GM23248 (cell line): ENCODE measurements around the gene SPATA9. TPM values are rescaled to one million over a fixed set of nuclear protein-coding genes. Genes with fewer than 3 reads are reported as not detected.
"Not testable (repeated sequence)": the region's sequence is repeated elsewhere in the genome, so short reads cannot be mapped to it uniquely, and the experiment has no call there.

Experiments used
- DNase-seq: peaks from one replicate; pipeline ENCODE4 v3.0.0-alpha.2; 2015
- H2AFZ ChIP-seq: fragments of 200-600 bp; sonication (generic); 2 replicates; pipeline ENCODE4 v1.6.1; 2016; ENCODE audit warnings: antibody characterized with exemption
- H3F3A ChIP-seq: fragments of 200-600 bp; sonication (generic); 2 replicates; pipeline ENCODE4 v1.6.1; 2016; ENCODE audit warnings: mild to moderate bottlenecking, antibody characterized with exemption, mixed run types; ENCODE audit not compliant: insufficient read depth
- H3K27ac ChIP-seq: fragments of 200-600 bp; sonication (generic); 2 replicates; pipeline ENCODE4 v1.5.1; 2016; ENCODE audit warnings: mild to moderate bottlenecking
- H3K27me3 ChIP-seq: fragments of 200-600 bp; sonication (generic); replicated peaks from 2 replicates; pipeline ENCODE4 v1.6.1; 2016; ENCODE audit warnings: mild to moderate bottlenecking; ENCODE audit not compliant: insufficient read depth
- H3K36me3 ChIP-seq: fragments of 200-600 bp; sonication (generic); 2 replicates; pipeline ENCODE4 v1.6.1; 2016; ENCODE audit warnings: low read depth, mild to moderate bottlenecking
- H3K4me1 ChIP-seq: fragments of 200-600 bp; sonication (generic); 2 replicates; pipeline ENCODE4 v1.6.1; 2016; ENCODE audit warnings: mild to moderate bottlenecking; ENCODE audit not compliant: insufficient read depth
- H3K4me2 ChIP-seq: fragments of 200-600 bp; sonication (generic); one replicate; pipeline ENCODE4 v1.6.1; 2016; ENCODE audit warnings: mild to moderate bottlenecking; ENCODE audit not compliant: unreplicated experiment
- H3K4me3 ChIP-seq: fragments of 200-600 bp; sonication (generic); 2 replicates; pipeline ENCODE4 v1.5.1; 2016; ENCODE audit warnings: mild to moderate bottlenecking
- H3K79me2 ChIP-seq: fragments of 200-600 bp; sonication (generic); 2 replicates; pipeline ENCODE4 v1.6.1; 2016; ENCODE audit warnings: mild to moderate bottlenecking; ENCODE audit not compliant: insufficient read depth
- H3K9ac ChIP-seq: fragments of 200-600 bp; sonication (generic); 2 replicates; pipeline ENCODE4 v1.6.1; 2016; ENCODE audit warnings: mild to moderate bottlenecking
- H3K9me2 ChIP-seq: fragments of 200-600 bp; sonication (generic); 2 replicates; pipeline ENCODE4 v1.6.1; 2016; ENCODE audit warnings: mixed run types, mild to moderate bottlenecking, moderate library complexity; ENCODE audit not compliant: insufficient read depth
- H3K9me3 ChIP-seq: fragments of 200-600 bp; sonication (generic); one replicate; pipeline ENCODE4 v1.6.1; 2017; ENCODE audit warnings: low read depth
- H4K20me1 ChIP-seq: fragments of 200-600 bp; sonication (generic); 2 replicates; pipeline ENCODE4 v1.6.0; 2016; ENCODE audit not compliant: insufficient read depth
- EZH2 ChIP-seq: fragments of 200-600 bp; sonication (generic); IDR thresholded peaks from 2 replicates; pipeline ENCODE4 v1.6.1; 2018; ENCODE audit warnings: antibody characterized with exemption, mild to moderate bottlenecking; ENCODE audit not compliant: insufficient read depth, poor library complexity, severe bottlenecking
- EZH2phosphoT487 ChIP-seq: fragments of 200-600 bp; sonication (generic); IDR thresholded peaks from 2 replicates; pipeline ENCODE4 v1.6.1; 2018; ENCODE audit warnings: antibody characterized with exemption, moderate library complexity, mild to moderate bottlenecking, low read depth; ENCODE audit not compliant: insufficient read depth
- WGBS, 2 experiments: methylation state at CpG; one replicate each; pipeline ENCODE4 v1.1.6; 2015 to 2017; ENCODE audit warnings: low lambda C conversion rate in 2 of 2, low coverage in 1 of 2; ENCODE audit errors: missing lambda C conversion rate in 2 of 2; 5-methylcytosine and 5-hydroxymethylcytosine counted together
- in situ Hi-C: fragments of 300-500 bp; cut with MboI; formaldehyde crosslinking; loops from 2 replicates; pipeline ENCODE4 v1.15.0; 2020
- polyA plus RNA-seq: library from polyadenylated mRNA; unstranded; fragments of >200 nt; fragmentation: Nextera tagmentation; extraction: Ambion mirVana; gene quantifications from 2 replicates; pipeline ENCODE4 v1.2.1, GENCODE V29; 2016
- total RNA-seq: library from RNA; depleted of rRNA; stranded (reverse); fragments of >200 nt; shearing (Covaris generic); gene quantifications from 2 replicates; pipeline ENCODE4 v1.2.3, GENCODE V29; 2014

The SPATA9 gene
- total and polyA plus RNA-seq, 2 experiments from 2014 or later: 0.22 to 0.96 TPM

- Histone ChIP-seq H3K9me2 (no peaks in the 10 kb centered on the region), H3K4me1 (peaks cover 31% of the 10 kb centered on the region), H3K27me3 (no peaks in the 10 kb centered on the region), H3K4me3 (no peak overlapping the region), H3K9ac (no peak overlapping the region), H3K27ac (peak overlapping the region; percentile 26), H4K20me1 (no peaks in the 10 kb centered on the region), H2AFZ (no peak overlapping the region), H3K9me3 (no peaks in the 10 kb centered on the region), H3K36me3 (no peaks in the 10 kb centered on the region), H3K79me2 (no peaks in the 10 kb centered on the region), H3F3A (0 out of 2 replicates have a peak, but pooled peaks cover 4% of the 10 kb centered on the region), H3K4me2 (peak overlapping the region; percentile 37)
- 23 to 35% methylated on average over 2 of the region's 2 CpGs for WGBS, 2 experiments
- TF ChIP-seq EZH2: no peak
- TF ChIP-seq EZH2phosphoT487: no peak
- in situ Hi-C loops: no loop called here
- peak; percentile 84 for DNase-seq
These were observed 29.7 kb upstream of the SPATA9 start for GRCh38 chr5:95712347-95712958.

- 92 to 93% methylated on average over 23 to 27 of the region's 27 CpGs for WGBS, 2 experiments
- no peak for DNase-seq
- no peak overlapping the region for H3K4me3 ChIP-seq
- no peak overlapping the region for H3K9ac ChIP-seq
- H3K79me2 ChIP-seq: no peaks in the 10 kb centered on the region
- peak overlapping the region; percentile 37 for H3K4me2 ChIP-seq
- H3K27ac ChIP-seq: peak overlapping the region; percentile 26; the same call in 1 of the 2 replicates
- no peak overlapping the region for H2AFZ ChIP-seq
- TF ChIP-seq EZH2 (no peak), EZH2phosphoT487 (no peak)
- peaks cover 31% of the 10 kb centered on the region for H3K4me1 ChIP-seq
- H3K9me3 ChIP-seq: no peaks in the 10 kb centered on the region
- no peaks in the 10 kb centered on the region for H3K27me3 ChIP-seq
- H4K20me1 ChIP-seq: no peaks in the 10 kb centered on the region
- 0 out of 2 replicates have a peak, but pooled peaks cover 4% of the 10 kb centered on the region for H3F3A ChIP-seq
- no peaks in the 10 kb centered on the region for H3K36me3 ChIP-seq
- in situ Hi-C loops: no loop called here
- no peaks in the 10 kb centered on the region for H3K9me2 ChIP-seq
These were observed 28.9 kb upstream of the SPATA9 start for GRCh38 chr5:95711501-95712346.

GRCh38 chr5:95710651-95711500 lies 28.1 kb upstream of the SPATA9 start:
- WGBS, 2 experiments: 87 to 90% methylated on average over 23 of the region's 23 CpGs
- H2AFZ ChIP-seq, H3F3A ChIP-seq, H3K4me2 ChIP-seq, H3K36me3 ChIP-seq, H3K9ac ChIP-seq, DNase-seq, H3K27ac ChIP-seq, in situ Hi-C loops, H3K4me3 ChIP-seq, H3K9me2 ChIP-seq, H4K20me1 ChIP-seq, H3K79me2 ChIP-seq, H3K27me3 ChIP-seq, H3K9me3 ChIP-seq: not testable (repeated sequence)
- H3K4me1 ChIP-seq: peaks cover 28% of the 10 kb centered on the region

- Histone ChIP-seq H3K36me3 (no peaks in the 10 kb centered on the region), H2AFZ (no peak overlapping the region), H3K9me3 (no peaks in the 10 kb centered on the region), H3K27ac (no peak overlapping the region), H3K9me2 (no peaks in the 10 kb centered on the region), H3K4me3 (no peak overlapping the region), H4K20me1 (no peaks in the 10 kb centered on the region), H3K4me2 (no peak overlapping the region), H3K27me3 (no peaks in the 10 kb centered on the region), H3K79me2 (no peaks in the 10 kb centered on the region), H3F3A (0 out of 2 replicates have a peak, but pooled peaks cover 4% of the 10 kb centered on the region), H3K4me1 (peaks cover 22% of the 10 kb centered on the region), H3K9ac (no peak overlapping the region)
- in situ Hi-C loops: no loop called here
- no peak for TF ChIP-seq EZH2phosphoT487
- no peak for TF ChIP-seq EZH2
- no peak for DNase-seq
- WGBS, 2 experiments: 82 to 87% methylated on average over 15 of the region's 15 CpGs
These were observed 27.3 kb upstream of the SPATA9 start for GRCh38 chr5:95709967-95710650.
